ENCODE results near the gene GPD1.

- TF ChIP-seq POLR2AphosphoS5 (IDR thresholded peaks at IDR 0.05) = no peak
- no peak for TF ChIP-seq EP300 (IDR thresholded peaks at IDR 0.05)
Measured at GRCh38 chr12:50102646-50103309, 1.0 kb upstream of the GPD1 start.

Measured in upper lobe of left lung (tissue), 4 donors.